ENCODE measurements around the gene CTSZ. TPM values are rescaled to one million over a fixed set of nuclear protein-coding genes. Genes with fewer than 3 reads are reported as not detected.

Gene CTSZ
- total and polyA plus RNA-seq, 2 of the 4 experiments (the other 2 are of a cell fraction): 46.1 to 88.5 TPM

DNA sequence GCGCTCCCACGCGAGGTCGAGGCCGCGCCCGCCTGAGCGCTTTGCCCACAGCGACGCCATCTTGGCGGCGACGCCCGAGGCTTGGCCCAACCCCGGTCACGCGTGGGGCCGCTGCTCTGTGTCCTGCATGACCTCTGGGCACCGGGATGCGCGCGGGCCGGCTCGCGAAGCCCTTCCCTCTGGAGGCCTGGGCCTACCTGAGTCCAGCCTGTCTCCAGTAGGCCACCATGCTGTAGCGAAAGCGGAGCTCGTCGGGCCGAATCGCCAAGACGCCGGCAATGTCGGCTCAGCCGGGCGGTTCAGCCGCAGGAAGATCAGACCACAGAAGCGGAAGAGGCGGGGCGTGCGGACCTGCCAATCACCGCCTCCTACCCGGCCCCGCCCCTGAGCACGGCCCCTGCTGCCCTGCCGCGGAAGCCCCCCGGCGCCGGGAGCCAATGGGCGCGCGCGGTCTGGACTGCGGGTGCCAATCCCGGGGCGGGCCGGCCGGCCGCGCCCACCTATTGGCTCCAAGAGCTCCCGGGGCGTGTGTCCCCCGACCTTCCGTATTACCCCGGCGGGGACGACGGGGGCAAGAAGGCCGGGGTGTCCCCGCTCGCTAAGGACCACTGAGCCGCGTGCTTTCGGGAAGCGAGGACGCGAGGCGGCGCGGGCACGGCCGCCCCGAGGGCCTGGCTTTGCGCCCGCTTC lies 25.1 kb upstream of the CTSZ start, which contains the start of gene ATP5F1E:
ATP5F1E (minus strand) TSS at position 313 of the 690 bp plus-strand sequence; CDS start at position 229, 84 bp downstream.
- no TSS peak for BruUV-seq (replicated peaks)
- peak within 1 kb of the TSS; percentile 97 for H3K14ac ChIP-seq (replicated peaks; ENCODE audit: low read depth, low read length)

More for the DNA sequence above, 25.1 kb upstream of the CTSZ start, which contains the start of gene ATP5F1E:
- intact Hi-C loops (cut with micrococcal nuclease) (loop anchor here (5.0 kb wide), 2 partner anchors 140 to 160 kb away; no protein-coding TSS in a partner anchor), dilution Hi-C loops (cut with HindIII; ENCODE audit: low sequenced_read_pairs, unreplicated experiment) (no loop called here), in situ Hi-C loops (cut with MboI; ENCODE audit: low sequenced_read_pairs) (loop anchor here (25.0 kb wide), 3 partner anchors 795 to 1645 kb away; partner anchors contain the start of genes ANKRD60 and RBM38)
- Histone ChIP-seq H2BK5ac (ENCODE audit: low read depth, low read length, poor library complexity, severe bottlenecking) (peak within 1 kb of the TSS; percentile 93), H3K27me3 (ENCODE audit: control insufficient read depth, insufficient read depth, low read length) (no peaks in the 10 kb centered on the region), H4K91ac (ENCODE audit: insufficient read depth, low read depth, low read length) (peak within 1 kb of the TSS; percentile 92), H4K8ac (ENCODE audit: low read depth in 2 of 2, low read length in 2 of 2) (peak within 1 kb of the TSS; percentile 46 to 96), H3K18ac (ENCODE audit: low read depth, low read length) (peak within 1 kb of the TSS; percentile 69; the same call in 1 of the 2 replicates), H3K23ac (ENCODE audit: low read depth, low read length) (peak within 1 kb of the TSS; percentile 99), H4K5ac (ENCODE audit: low read depth, low read length) (peak within 1 kb of the TSS; percentile 87), H3K4me2 (ENCODE audit: low read depth, low read length) (peak within 1 kb of the TSS; percentile 96), H3K4me1 (ENCODE audit: control insufficient read depth, insufficient read depth, low read length) (peaks cover 9% of the 10 kb centered on the region), H3K9me3 (ENCODE audit: control insufficient read depth, insufficient read depth, low read length) (no peaks in the 10 kb centered on the region), H2BK120ac (ENCODE audit: low read depth, low read length) (peak within 1 kb of the TSS; percentile 80), H2AFZ (replicated peaks; ENCODE audit: low read length, poor library complexity) (peak within 1 kb of the TSS; percentile 96), H3K27ac (ENCODE audit: insufficient read depth, low read length) (peak within 1 kb of the TSS; percentile 94), H3K56ac (ENCODE audit: extremely low read depth, insufficient read depth, low read length) (peak within 1 kb of the TSS; percentile 84), H3K36me3 (ENCODE audit: control insufficient read depth, insufficient read depth, low read length) (peaks cover 18% of the 10 kb centered on the region), H2BK20ac (ENCODE audit: low read depth, low read length) (peak within 1 kb of the TSS; percentile 50; the same call in 1 of the 2 replicates), H3K9me1 (ENCODE audit: insufficient read depth, low read length) (peaks cover 7% of the 10 kb centered on the region), H2BK15ac (ENCODE audit: low read depth, low read length) (peak within 1 kb of the TSS; percentile 49; the same call in 1 of the 3 replicates), H3K9ac (ENCODE audit: low read depth, low read length) (peak within 1 kb of the TSS; percentile 88), H3K79me1 (ENCODE audit: low read depth in 1 of 2, low read length in 2 of 2) (peaks cover 20 to 46% of the 10 kb centered on the region in 2 experiments), H4K20me1 (ENCODE audit: insufficient read depth, low read length) (peaks cover 27% of the 10 kb centered on the region), H2AK9ac (replicated peaks; ENCODE audit: low read depth, low read length, poor library complexity) (peak within 1 kb of the TSS; percentile 99), H3K4me3 (ENCODE audit: insufficient read depth, low read depth, low read length) (peak within 1 kb of the TSS; percentile 93), H2AK5ac (ENCODE audit: low read depth, low read length) (peak within 1 kb of the TSS; percentile 85), H3K4ac (ENCODE audit: low read depth, low read length) (peak within 1 kb of the TSS; percentile 99)
- 1% methylated on average over 59 of the region's 86 CpGs; no CpG with 5 or more reads in 1 of the 2 experiments for WGBS, 2 experiments (ENCODE audit: extremely low coverage in 2 of 2, insufficient read length in 1 of 2)
- DNase-seq (peak; percentile 89), ATAC-seq (ENCODE audit: low read depth) (peak; percentile 99)
- TF ChIP-seq POLR2A (IDR thresholded peaks at IDR 0.05; ENCODE audit: low read depth, low read length) (peak; percentile 79), MAZ (IDR thresholded peaks at IDR 0.05; ENCODE audit: borderline replicate concordance, low read depth, low read length) (peak; percentile 84; the same call in 1 of the 2 replicates), BHLHE40 (IDR thresholded peaks at IDR 0.05; ENCODE audit: low read depth, low read length) (peak; percentile 21; the same call in 1 of the 2 replicates)
- TF ChIP-seq, protein P1, sequence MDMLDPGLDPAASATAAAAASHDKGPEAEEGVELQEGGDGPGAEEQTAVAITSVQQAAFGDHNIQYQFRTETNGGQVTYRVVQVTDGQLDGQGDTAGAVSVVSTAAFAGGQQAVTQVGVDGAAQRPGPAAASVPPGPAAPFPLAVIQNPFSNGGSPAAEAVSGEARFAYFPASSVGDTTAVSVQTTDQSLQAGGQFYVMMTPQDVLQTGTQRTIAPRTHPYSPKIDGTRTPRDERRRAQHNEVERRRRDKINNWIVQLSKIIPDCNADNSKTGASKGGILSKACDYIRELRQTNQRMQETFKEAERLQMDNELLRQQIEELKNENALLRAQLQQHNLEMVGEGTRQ (IDR thresholded peaks at IDR 0.05; ENCODE audit: low read depth, low read length): no peak
- ChIA-PET POLR2A (ENCODE audit: unreplicated experiment) (interaction anchor here (0.6 to 1.3 kb wide), 2 partner anchors 11 to 136 kb away, joined by 3 to 5 read pairs; no protein-coding TSS in a partner anchor), CTCF (interaction anchor here (0.9 to 1.4 kb wide), 2 partner anchors 11 to 45 kb away, joined by 3 to 5 read pairs; partner anchors contain the start of gene PRELID3B)

Data from IMR-90 (cell line).